ENCODE results near the gene NANOS1.

GRCh38 chr10:119058010-119058409 is 28.5 kb downstream of the NANOS1 start:
- TF ChIP-seq ZBTB34 (CRISPR knock-in tag; IDR thresholded peaks at IDR 0.05) (no peak), ZNF696 (CRISPR knock-in tag; conservative IDR thresholded peaks at IDR 0.05) (no peak), HOXB6 (CRISPR knock-in tag; IDR thresholded peaks at IDR 0.05; ENCODE audit: borderline replicate concordance) (no peak), PML (IDR thresholded peaks at IDR 0.05; ENCODE audit: low read length) (no peak), ZNF699 (CRISPR knock-in tag; IDR thresholded peaks at IDR 0.05; ENCODE audit: insufficient replicate concordance) (no peak), KDM5B (IDR thresholded peaks at IDR 0.05; ENCODE audit: insufficient replicate concordance, low read depth, low read length) (no peak), ELF4 (CRISPR knock-in tag; IDR thresholded peaks at IDR 0.05) (no peak)
